SK-N-SH treated with all-trans-retinoic acid at 6 μM for 48 hours (cell line): ENCODE data around the gene CAV2.

Source experiments
- ESRRG ChIP-seq: fragments of 250-450 bp; sonication (Bioruptor Pico); IDR thresholded peaks from 2 replicates; pipeline ENCODE4 v1.6.1; 2021; ENCODE audit warnings: mild to moderate bottlenecking
- GLIS3 ChIP-seq: fragments of 250-450 bp; sonication (Bioruptor Pico); IDR thresholded peaks from 2 replicates; pipeline ENCODE4 v1.5.0; 2020; ENCODE audit warnings: mild to moderate bottlenecking, moderate library complexity
- OSR1 ChIP-seq: fragments of 250-450 bp; sonication (Bioruptor Pico); IDR thresholded peaks from 2 replicates; pipeline ENCODE4 v1.8.0; 2022; ENCODE audit warnings: moderate library complexity, mild to moderate bottlenecking, inconsistent platforms
- RARB ChIP-seq: fragments of 250-450 bp; sonication (Bioruptor Pico); IDR thresholded peaks from 2 replicates; pipeline ENCODE4 v1.8.0; 2021; ENCODE audit warnings: mild to moderate bottlenecking, moderate library complexity
- TCF4 ChIP-seq: fragments of 250-450 bp; sonication (Bioruptor Pico); IDR thresholded peaks from 2 replicates; pipeline ENCODE4 v1.8.0; 2021; ENCODE audit warnings: mild to moderate bottlenecking, moderate library complexity, borderline replicate concordance
- ZFP3 ChIP-seq: fragments of 250-450 bp; sonication (Bioruptor Pico); IDR thresholded peaks from 2 replicates; pipeline ENCODE4 v1.5.0; 2020; ENCODE audit warnings: mild to moderate bottlenecking, moderate library complexity
- ZNF565 ChIP-seq: fragments of 450-650 bp; formaldehyde crosslinking; conservative IDR thresholded peaks from 2 replicates; pipeline ENCODE4 v1.5.0; 2020; ENCODE audit warnings: low read depth, mild to moderate bottlenecking, moderate library complexity
- ZNF70 ChIP-seq: fragments of 450-650 bp; formaldehyde crosslinking; IDR thresholded peaks from 2 replicates; pipeline ENCODE4 v1.5.0; 2020; ENCODE audit warnings: mild to moderate bottlenecking, moderate library complexity
- ZNF8 ChIP-seq: fragments of 450-650 bp; formaldehyde crosslinking; IDR thresholded peaks from 2 replicates; pipeline ENCODE4 v1.5.0; 2020; ENCODE audit warnings: mild to moderate bottlenecking, moderate library complexity
- TF ChIP-seq, protein P1 (sequence below): fragments of 250-450 bp; sonication (Bioruptor Pico); IDR thresholded peaks from 2 replicates; pipeline ENCODE4 v1.8.0; 2020; ENCODE audit warnings: mild to moderate bottlenecking, moderate library complexity, borderline replicate concordance
- TF ChIP-seq, protein P2 (sequence below): fragments of 250-450 bp; sonication (Bioruptor Pico); IDR thresholded peaks from 2 replicates; pipeline ENCODE4 v1.5.0; 2020; ENCODE audit warnings: mild to moderate bottlenecking, moderate library complexity
- TF ChIP-seq, protein P3 (sequence below): fragments of 250-450 bp; sonication (Bioruptor Pico); IDR thresholded peaks from 2 replicates; pipeline ENCODE4 v1.8.0; 2021; ENCODE audit warnings: low read depth, mild to moderate bottlenecking, moderate library complexity, borderline replicate concordance
- TF ChIP-seq, protein P4 (sequence below): fragments of 250-450 bp; sonication (Bioruptor Pico); IDR thresholded peaks from 2 replicates; pipeline ENCODE4 v1.5.1; 2021; ENCODE audit warnings: mild to moderate bottlenecking, moderate library complexity

DNA sequence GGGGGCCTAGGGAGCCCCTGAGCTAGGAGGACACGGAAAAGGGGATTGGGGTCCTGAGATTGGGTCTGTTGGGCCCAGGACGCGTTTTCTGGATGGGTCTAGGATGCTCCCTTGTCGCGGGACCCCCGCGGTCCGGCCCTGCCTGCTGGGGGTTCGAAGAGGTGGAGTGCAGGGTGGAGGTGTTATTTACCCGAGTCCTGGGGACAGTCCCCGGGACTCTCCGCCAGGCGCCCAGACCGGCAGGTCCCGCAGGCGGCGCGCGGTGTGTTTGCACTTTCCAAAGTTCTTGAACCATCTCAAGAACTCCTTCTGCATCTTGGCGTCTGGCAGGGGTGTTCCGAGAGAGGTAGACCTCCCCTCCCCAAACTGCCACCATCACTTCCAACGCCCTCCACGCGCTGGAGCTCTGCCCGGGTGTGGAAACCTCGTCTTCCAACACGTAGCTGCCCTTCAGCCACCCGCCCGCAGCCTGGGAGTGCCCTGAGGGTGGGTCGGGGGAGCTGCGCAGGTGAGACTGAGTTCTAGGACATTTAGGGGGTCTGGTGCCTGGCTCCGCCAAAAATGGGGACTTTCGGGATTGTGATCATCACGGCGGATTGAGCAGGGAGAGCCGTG, 25.9 kb downstream of the CAV2 start:
- TF ChIP-seq, protein P1, sequence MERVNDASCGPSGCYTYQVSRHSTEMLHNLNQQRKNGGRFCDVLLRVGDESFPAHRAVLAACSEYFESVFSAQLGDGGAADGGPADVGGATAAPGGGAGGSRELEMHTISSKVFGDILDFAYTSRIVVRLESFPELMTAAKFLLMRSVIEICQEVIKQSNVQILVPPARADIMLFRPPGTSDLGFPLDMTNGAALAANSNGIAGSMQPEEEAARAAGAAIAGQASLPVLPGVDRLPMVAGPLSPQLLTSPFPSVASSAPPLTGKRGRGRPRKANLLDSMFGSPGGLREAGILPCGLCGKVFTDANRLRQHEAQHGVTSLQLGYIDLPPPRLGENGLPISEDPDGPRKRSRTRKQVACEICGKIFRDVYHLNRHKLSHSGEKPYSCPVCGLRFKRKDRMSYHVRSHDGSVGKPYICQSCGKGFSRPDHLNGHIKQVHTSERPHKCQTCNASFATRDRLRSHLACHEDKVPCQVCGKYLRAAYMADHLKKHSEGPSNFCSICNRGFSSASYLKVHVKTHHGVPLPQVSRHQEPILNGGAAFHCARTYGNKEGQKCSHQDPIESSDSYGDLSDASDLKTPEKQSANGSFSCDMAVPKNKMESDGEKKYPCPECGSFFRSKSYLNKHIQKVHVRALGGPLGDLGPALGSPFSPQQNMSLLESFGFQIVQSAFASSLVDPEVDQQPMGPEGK (CRISPR knock-in tag), result no peak
- TF ChIP-seq, protein P2, sequence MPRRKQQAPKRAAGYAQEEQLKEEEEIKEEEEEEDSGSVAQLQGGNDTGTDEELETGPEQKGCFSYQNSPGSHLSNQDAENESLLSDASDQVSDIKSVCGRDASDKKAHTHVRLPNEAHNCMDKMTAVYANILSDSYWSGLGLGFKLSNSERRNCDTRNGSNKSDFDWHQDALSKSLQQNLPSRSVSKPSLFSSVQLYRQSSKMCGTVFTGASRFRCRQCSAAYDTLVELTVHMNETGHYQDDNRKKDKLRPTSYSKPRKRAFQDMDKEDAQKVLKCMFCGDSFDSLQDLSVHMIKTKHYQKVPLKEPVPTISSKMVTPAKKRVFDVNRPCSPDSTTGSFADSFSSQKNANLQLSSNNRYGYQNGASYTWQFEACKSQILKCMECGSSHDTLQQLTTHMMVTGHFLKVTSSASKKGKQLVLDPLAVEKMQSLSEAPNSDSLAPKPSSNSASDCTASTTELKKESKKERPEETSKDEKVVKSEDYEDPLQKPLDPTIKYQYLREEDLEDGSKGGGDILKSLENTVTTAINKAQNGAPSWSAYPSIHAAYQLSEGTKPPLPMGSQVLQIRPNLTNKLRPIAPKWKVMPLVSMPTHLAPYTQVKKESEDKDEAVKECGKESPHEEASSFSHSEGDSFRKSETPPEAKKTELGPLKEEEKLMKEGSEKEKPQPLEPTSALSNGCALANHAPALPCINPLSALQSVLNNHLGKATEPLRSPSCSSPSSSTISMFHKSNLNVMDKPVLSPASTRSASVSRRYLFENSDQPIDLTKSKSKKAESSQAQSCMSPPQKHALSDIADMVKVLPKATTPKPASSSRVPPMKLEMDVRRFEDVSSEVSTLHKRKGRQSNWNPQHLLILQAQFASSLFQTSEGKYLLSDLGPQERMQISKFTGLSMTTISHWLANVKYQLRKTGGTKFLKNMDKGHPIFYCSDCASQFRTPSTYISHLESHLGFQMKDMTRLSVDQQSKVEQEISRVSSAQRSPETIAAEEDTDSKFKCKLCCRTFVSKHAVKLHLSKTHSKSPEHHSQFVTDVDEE (CRISPR knock-in tag), result no peak
- TF ChIP-seq ZFP3 (CRISPR knock-in tag) (no peak), GLIS3 (CRISPR knock-in tag) (no peak), RARB (CRISPR knock-in tag) (no peak), ZNF8 (CRISPR knock-in tag) (no peak), OSR1 (CRISPR knock-in tag) (no peak), ZNF565 (CRISPR knock-in tag) (no peak), TCF4 (no peak), ZNF70 (CRISPR knock-in tag) (no peak), ESRRG (CRISPR knock-in tag) (no peak)
- TF ChIP-seq, protein P3, sequence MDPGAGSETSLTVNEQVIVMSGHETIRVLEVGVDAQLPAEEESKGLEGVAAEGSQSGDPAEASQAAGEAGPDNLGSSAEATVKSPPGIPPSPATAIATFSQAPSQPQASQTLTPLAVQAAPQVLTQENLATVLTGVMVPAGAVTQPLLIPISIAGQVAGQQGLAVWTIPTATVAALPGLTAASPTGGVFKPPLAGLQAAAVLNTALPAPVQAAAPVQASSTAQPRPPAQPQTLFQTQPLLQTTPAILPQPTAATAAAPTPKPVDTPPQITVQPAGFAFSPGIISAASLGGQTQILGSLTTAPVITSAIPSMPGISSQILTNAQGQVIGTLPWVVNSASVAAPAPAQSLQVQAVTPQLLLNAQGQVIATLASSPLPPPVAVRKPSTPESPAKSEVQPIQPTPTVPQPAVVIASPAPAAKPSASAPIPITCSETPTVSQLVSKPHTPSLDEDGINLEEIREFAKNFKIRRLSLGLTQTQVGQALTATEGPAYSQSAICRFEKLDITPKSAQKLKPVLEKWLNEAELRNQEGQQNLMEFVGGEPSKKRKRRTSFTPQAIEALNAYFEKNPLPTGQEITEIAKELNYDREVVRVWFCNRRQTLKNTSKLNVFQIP (CRISPR knock-in tag), result no peak
- TF ChIP-seq, protein P4, sequence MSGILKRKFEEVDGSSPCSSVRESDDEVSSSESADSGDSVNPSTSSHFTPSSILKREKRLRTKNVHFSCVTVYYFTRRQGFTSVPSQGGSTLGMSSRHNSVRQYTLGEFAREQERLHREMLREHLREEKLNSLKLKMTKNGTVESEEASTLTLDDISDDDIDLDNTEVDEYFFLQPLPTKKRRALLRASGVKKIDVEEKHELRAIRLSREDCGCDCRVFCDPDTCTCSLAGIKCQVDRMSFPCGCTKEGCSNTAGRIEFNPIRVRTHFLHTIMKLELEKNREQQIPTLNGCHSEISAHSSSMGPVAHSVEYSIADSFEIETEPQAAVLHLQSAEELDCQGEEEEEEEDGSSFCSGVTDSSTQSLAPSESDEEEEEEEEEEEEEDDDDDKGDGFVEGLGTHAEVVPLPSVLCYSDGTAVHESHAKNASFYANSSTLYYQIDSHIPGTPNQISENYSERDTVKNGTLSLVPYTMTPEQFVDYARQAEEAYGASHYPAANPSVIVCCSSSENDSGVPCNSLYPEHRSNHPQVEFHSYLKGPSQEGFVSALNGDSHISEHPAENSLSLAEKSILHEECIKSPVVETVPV (CRISPR knock-in tag), result no peak
